T-cell (primary cell): Measurements from ENCODE around the gene CXCL6. TPM values are rescaled to one million over a fixed set of nuclear protein-coding genes. Genes with fewer than 3 reads are reported as not detected.

Experiments used
- ATAC-seq, 4 experiments: fragments of 200-7000 bp in 3 of 4; fragments of 150-1000 bp in 1 of 4; cut with Tn5 transposase; replicated peaks in 1 of 4; 1 replicate in 3 of 4; 2 replicates in 1 of 4; pipeline ENCODE4 v1.10.0; 2021; ENCODE audit warnings: moderate library complexity in 3 of 4, mild to moderate bottlenecking in 2 of 4, moderate number of reproducible peaks in 1 of 4
- CTCF ChIA-PET, 2 donors: fragments of 300-600 bp; sonication (Branson Sonifier 250); formaldehyde crosslinking; loops; one replicate each; lab custom pipeline; 2022; ENCODE audit warnings: antibody characterized with exemption in 2 of 2; lab: Charles Lee
- POLR2A ChIA-PET, 2 donors: fragments of 300-600 bp; sonication (Branson Sonifier 250); formaldehyde crosslinking; loops; one replicate each; lab custom pipeline; 2022; ENCODE audit warnings: antibody characterized with exemption in 2 of 2; lab: Charles Lee
- DNase-seq, 35 experiments: peaks; one replicate each; pipeline versions ENCODE4 v3.0.0 to v3.0.0-alpha.2; 2013 to 2023
- H3K27ac ChIP-seq: one replicate; pipeline ENCODE4 v1.5.1; 2013; ENCODE audit warnings: low read length
- H3K27me3 ChIP-seq, 2 experiments: replicated peaks in 1 of 2; 1 replicate in 1 of 2; 2 replicates in 1 of 2; pipeline versions ENCODE4 v1.6.1 to v1.7.0; 2013; ENCODE audit warnings: low read length in 1 of 2, mixed read lengths in 1 of 2; ENCODE audit not compliant: control insufficient read depth in 2 of 2, insufficient read depth in 2 of 2; ENCODE audit errors: extremely low read depth in 1 of 2
- H3K36me3 ChIP-seq, 2 donors: 1 replicate in 1 of 2; 2 replicates in 1 of 2; pipeline versions ENCODE4 v1.6.1 to v1.7.0; 2013; ENCODE audit warnings: low read length in 1 of 2; ENCODE audit not compliant: control insufficient read depth in 2 of 2, insufficient read depth in 1 of 2; ENCODE audit errors: extremely low read depth in 1 of 2
- H3K4me1 ChIP-seq, 2 experiments: 1 replicate in 1 of 2; 2 replicates in 1 of 2; pipeline versions ENCODE4 v1.6.1 to v1.7.0; 2013; ENCODE audit warnings: low read length in 2 of 2, mixed read lengths in 1 of 2; ENCODE audit not compliant: insufficient read depth in 2 of 2, control insufficient read depth in 1 of 2; ENCODE audit errors: extremely low read depth in 1 of 2
- H3K4me3 ChIP-seq, 2 donors: 1 replicate in 1 of 2; 2 replicates in 1 of 2; pipeline versions ENCODE4 v1.5.1 to v1.7.0; 2013; ENCODE audit warnings: mild to moderate bottlenecking in 2 of 2, low read length in 1 of 2, moderate library complexity in 1 of 2; ENCODE audit not compliant: control insufficient read depth in 1 of 2; ENCODE audit errors: extremely low read depth in 1 of 2
- H3K9me3 ChIP-seq: 2 replicates; pipeline ENCODE4 v1.7.0; 2013
- H3K27ac Mint-ChIP-seq, 2 donors: one replicate each; pipeline ENCODE4 v1.8.0; 2020 to 2021; ENCODE audit warnings: mild to moderate bottlenecking in 2 of 2, mixed read lengths in 2 of 2
- H3K27me3 Mint-ChIP-seq, 2 donors: one replicate each; pipeline ENCODE4 v1.8.0; 2021 to 2022; ENCODE audit warnings: mixed read lengths in 2 of 2
- H3K36me3 Mint-ChIP-seq: one replicate; pipeline ENCODE4 v1.8.0; 2021; ENCODE audit warnings: mixed read lengths
- H3K4me1 Mint-ChIP-seq, 3 donors: one replicate each; pipeline ENCODE4 v1.8.0; 2020 to 2022; ENCODE audit warnings: mixed read lengths in 3 of 3, mild to moderate bottlenecking in 1 of 3
- H3K4me3 Mint-ChIP-seq, 3 donors: one replicate each; pipeline ENCODE4 v1.8.0; 2020 to 2022; ENCODE audit warnings: mild to moderate bottlenecking in 3 of 3, mixed read lengths in 3 of 3, moderate library complexity in 3 of 3
- H3K9me3 Mint-ChIP-seq, 3 donors: one replicate each; pipeline ENCODE4 v1.8.0; 2020 to 2022; ENCODE audit warnings: mixed read lengths in 3 of 3
- WGBS: methylation state at CpG from one replicate; pipeline ENCODE4 v1.1.5; 2013; ENCODE audit warnings: missing lambda C conversion rate; ENCODE audit not compliant: insufficient coverage; 5-methylcytosine and 5-hydroxymethylcytosine counted together
- total RNA-seq, 35 experiments: library from RNA in 6 of 35; stranded (reverse) in 6 of 35; fragments of 120-200 nt in 1 of 35; gene quantifications; one replicate each; pipeline versions ENCODE4 v1.2.1 to v1.2.4 and lab custom pipeline; 2013 to 2026

Gene CXCL6
- total RNA-seq, 5 donors from 2014 or later (not counting 1 experiment from before 2014, with no cell fraction given) = not detected

DNA sequence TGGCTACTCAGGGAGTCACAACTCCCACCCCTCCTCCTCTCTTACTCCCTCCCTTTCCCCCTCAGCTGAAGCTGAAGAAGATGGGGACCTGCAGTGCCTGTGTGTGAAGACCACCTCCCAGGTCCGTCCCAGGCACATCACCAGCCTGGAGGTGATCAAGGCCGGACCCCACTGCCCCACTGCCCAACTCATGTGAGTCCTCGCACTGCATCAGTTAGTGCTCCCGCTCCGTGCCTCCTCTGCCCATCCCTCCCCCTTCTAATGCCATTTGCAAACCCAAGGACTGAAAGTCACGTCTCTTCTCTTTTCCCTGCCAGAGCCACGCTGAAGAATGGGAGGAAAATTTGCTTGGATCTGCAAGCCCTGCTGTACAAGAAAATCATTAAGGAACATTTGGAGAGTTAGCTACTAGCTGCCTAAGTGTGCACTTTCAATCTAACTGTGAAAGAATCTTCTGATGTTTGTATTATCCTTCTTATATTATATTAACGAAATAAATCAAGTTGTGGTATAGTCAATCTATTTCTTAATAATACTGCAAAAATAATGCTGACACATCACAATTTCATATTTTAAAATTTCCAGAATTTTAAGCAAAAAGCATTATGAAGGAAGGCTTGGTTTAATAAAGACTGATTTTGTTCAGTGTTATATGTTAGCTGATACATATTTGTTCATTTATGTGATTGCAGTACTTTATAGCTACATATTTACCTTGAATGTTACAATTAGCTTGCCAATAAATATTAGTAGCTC, 17.4 kb downstream of the CXCL6 start:
- Histone ChIP-seq H3K4me1 (no peaks in the 10 kb centered on the region), H3K9me3 (no peaks in the 10 kb centered on the region), H3K27ac (no peak overlapping the region), H3K36me3 (no peaks in the 10 kb centered on the region), H3K27me3 (peaks cover 0 to 4% of the 10 kb centered on the region in 2 experiments), H3K4me3 (no peak overlapping the region)
- ChIA-PET CTCF (no interaction called here), POLR2A (interaction anchor here in 1 of 2 donors (0.5 kb wide), 1 partner anchor 877 kb away, joined by 3 read pairs; no protein-coding TSS in a partner anchor)
- Mint-ChIP-seq H3K9me3 (no peaks in the 10 kb centered on the region), H3K36me3 (no peaks in the 10 kb centered on the region), H3K4me3 (no peak overlapping the region), H3K4me1 (no peaks in the 10 kb centered on the region), H3K27ac (no peak overlapping the region), H3K27me3 (peaks cover 2 to 3% of the 10 kb centered on the region in 2 donors)
- ATAC-seq (no peak), DNase-seq (no peak)
- WGBS = 33% methylated on average over 1 of the region's 8 CpGs

DNA sequence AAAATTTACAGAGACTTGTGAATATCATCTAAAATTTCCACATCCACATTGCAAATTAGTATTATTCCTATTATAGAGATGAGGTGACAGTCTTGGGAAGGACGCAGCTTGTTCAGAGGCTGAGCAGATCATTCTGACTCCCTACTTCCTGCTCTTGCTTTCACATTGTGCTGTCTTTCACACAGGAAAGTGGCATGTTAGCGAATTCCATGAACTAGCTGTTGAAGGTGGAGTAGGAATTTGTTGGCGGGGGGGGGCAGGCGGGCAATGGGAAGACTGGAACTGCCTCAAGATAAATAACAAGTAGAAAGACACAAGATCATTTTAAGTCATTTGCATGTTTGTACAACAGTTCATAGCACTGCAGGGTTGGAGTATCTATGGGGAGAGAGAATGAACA, 18.9 kb downstream of the CXCL6 start:
- H3K4me1 ChIP-seq = no peaks in the 10 kb centered on the region
- Mint-ChIP-seq H3K9me3 (no peaks in the 10 kb centered on the region), H3K27me3 (peaks cover 2 to 3% of the 10 kb centered on the region in 2 donors), H3K4me1 (no peaks in the 10 kb centered on the region), H3K36me3 (no peaks in the 10 kb centered on the region), H3K4me3 (no peak overlapping the region), H3K27ac (no peak overlapping the region)
- CTCF ChIA-PET = interaction anchor here in 1 of 2 donors (0.6 kb wide), 1 partner anchor 55 kb away, joined by 3 read pairs; no protein-coding TSS in a partner anchor
- DNase-seq = no peak
- no peak overlapping the region for H3K27ac ChIP-seq
- ATAC-seq = no peak
- WGBS = no CpG with 5 or more reads among the region's 4 CpGs
- POLR2A ChIA-PET = no interaction called here
- peaks cover 0 to 4% of the 10 kb centered on the region in 2 experiments for H3K27me3 ChIP-seq
- no peaks in the 10 kb centered on the region for H3K36me3 ChIP-seq
- H3K9me3 ChIP-seq = no peaks in the 10 kb centered on the region
- no peak overlapping the region for H3K4me3 ChIP-seq

DNA sequence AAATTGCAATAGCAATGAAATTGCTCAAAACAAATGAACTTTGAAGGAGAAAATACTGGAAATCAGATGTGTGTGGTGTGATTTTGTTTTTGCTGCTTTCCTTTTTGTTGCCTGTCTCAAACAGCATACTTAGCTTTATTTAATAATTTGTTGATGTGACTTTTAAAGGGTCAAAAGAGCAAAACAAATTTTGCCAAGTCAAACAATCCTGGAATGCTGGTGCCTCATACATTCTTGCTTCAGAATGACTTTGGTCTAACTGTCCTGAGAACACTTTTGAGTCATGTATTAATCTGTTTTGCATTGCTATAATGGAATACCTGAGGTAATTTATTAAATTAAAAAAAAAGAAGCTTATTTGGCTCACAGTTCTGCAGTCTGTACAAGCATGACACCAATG, 20.0 kb downstream of the CXCL6 start:
- peaks cover 2 to 3% of the 10 kb centered on the region in 2 donors for H3K27me3 Mint-ChIP-seq

DNA sequence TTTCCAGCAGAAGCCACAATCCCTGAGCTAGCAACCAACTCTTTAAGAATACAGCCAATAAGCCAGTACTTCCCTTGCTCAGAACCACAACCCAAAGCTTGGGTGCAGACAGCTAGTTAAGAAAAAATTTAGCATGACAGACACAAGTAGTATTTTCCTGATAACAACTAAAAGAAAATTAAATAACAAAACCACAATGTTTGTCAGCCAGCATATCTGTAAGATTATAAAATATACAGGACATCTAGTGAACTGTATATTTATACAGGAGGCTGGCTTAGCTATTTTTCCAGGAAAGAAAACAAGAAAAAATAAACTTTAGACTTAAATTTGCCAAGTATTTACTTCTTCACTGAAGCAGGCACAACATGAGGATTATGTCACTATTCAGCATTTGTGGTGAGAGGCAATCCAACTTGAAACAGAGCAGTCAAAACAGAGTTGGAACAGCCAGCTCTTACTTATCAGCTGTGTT, 23.2 kb downstream of the CXCL6 start:
- Mint-ChIP-seq H3K9me3 (peaks cover 0 to 4% (median 0%) of the 10 kb centered on the region in 3 donors), H3K27me3 (peaks cover 0 to 3% of the 10 kb centered on the region in 2 donors), H3K36me3 (no peaks in the 10 kb centered on the region), H3K4me1 (no peaks in the 10 kb centered on the region), H3K27ac (no peak overlapping the region), H3K4me3 (no peak overlapping the region)
- CTCF ChIA-PET = no interaction called here
- Histone ChIP-seq H3K4me1 (no peaks in the 10 kb centered on the region), H3K36me3 (no peaks in the 10 kb centered on the region), H3K27ac (no peak overlapping the region), H3K27me3 (no peaks in the 10 kb centered on the region), H3K9me3 (no peaks in the 10 kb centered on the region), H3K4me3 (no peak overlapping the region)
- POLR2A ChIA-PET = no interaction called here
- DNase-seq = no peak
- no peak for ATAC-seq

More for the DNA sequence above, 20.0 kb downstream of the CXCL6 start:
- Mint-ChIP-seq H3K27ac (no peak overlapping the region), H3K9me3 (no peaks in the 10 kb centered on the region), H3K4me1 (no peaks in the 10 kb centered on the region), H3K4me3 (no peak overlapping the region), H3K36me3 (no peaks in the 10 kb centered on the region)
- no peak for DNase-seq
- H3K9me3 ChIP-seq = no peaks in the 10 kb centered on the region
- no peak for ATAC-seq
- H3K27ac ChIP-seq = no peak overlapping the region
- H3K4me3 ChIP-seq = no peak overlapping the region
- H3K27me3 ChIP-seq = peaks cover 0 to 4% of the 10 kb centered on the region in 2 experiments
- ChIA-PET CTCF (no interaction called here), POLR2A (no interaction called here)
- H3K36me3 ChIP-seq = no peaks in the 10 kb centered on the region
- H3K4me1 ChIP-seq = no peaks in the 10 kb centered on the region

DNA sequence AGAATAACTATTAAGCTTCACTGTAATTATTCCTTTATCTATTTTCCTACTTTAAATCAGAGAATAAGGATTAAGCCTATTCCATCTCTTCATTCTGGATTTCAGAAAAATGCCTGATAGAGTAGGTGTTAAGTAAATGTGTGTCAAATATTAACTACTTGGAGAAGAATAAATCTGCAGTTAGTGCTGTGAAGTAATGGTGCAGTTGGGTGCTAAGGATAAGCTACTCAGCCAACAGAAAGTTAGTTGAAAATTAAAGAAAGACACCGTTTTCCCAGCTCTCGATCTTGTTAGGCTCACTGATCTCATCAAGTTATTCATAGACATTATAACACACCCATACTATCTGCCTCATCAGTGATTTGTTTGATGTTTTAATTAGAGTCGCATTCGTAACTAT, 23.7 kb downstream of the CXCL6 start:
- Histone ChIP-seq H3K27ac (no peak overlapping the region), H3K4me3 (no peak overlapping the region), H3K36me3 (no peaks in the 10 kb centered on the region), H3K27me3 (no peaks in the 10 kb centered on the region), H3K4me1 (no peaks in the 10 kb centered on the region), H3K9me3 (no peaks in the 10 kb centered on the region)
- no peak overlapping the region for H3K4me3 Mint-ChIP-seq
- H3K36me3 Mint-ChIP-seq = no peaks in the 10 kb centered on the region
- DNase-seq (no peak), ATAC-seq (no peak)
- peaks cover 0 to 3% of the 10 kb centered on the region in 2 donors for H3K27me3 Mint-ChIP-seq
- H3K4me1 Mint-ChIP-seq = no peaks in the 10 kb centered on the region
- WGBS = no CpG with 5 or more reads among the region's 4 CpGs
- CTCF ChIA-PET = no interaction called here
- H3K9me3 Mint-ChIP-seq = peaks cover 0 to 4% (median 0%) of the 10 kb centered on the region in 3 donors
- H3K27ac Mint-ChIP-seq = no peak overlapping the region
- POLR2A ChIA-PET = no interaction called here

DNA sequence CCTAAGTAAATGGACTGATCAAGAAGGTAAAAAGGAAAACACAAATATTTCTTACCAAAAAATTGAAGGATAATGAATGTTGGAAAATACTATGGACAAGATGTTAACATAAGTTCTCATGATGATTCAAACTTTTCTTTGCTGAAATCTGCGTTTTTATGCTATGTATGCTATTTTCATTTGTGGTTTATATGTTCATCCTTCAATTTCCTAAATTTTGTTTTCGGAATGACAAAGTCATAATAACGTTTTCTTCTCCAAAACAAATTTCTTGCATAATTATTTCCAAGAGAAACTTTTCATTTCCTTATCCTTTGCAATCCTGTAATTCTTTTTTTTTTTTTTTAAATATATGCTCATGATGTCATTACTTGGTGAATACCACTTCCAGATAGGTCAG, 24.4 kb downstream of the CXCL6 start:
- Histone ChIP-seq H3K27me3 (no peaks in the 10 kb centered on the region), H3K9me3 (no peaks in the 10 kb centered on the region), H3K4me3 (no peak overlapping the region), H3K4me1 (no peaks in the 10 kb centered on the region), H3K36me3 (no peaks in the 10 kb centered on the region), H3K27ac (no peak overlapping the region)
- H3K27ac Mint-ChIP-seq = no peak overlapping the region
- peaks cover 0 to 3% of the 10 kb centered on the region in 2 donors for H3K27me3 Mint-ChIP-seq
- ChIA-PET CTCF (no interaction called here), POLR2A (interaction anchor here in 1 of 2 donors (0.7 kb wide), 1 partner anchor 545 kb away, joined by 3 read pairs; no protein-coding TSS in a partner anchor)
- H3K4me3 Mint-ChIP-seq = no peak overlapping the region
- peaks cover 0 to 4% (median 0%) of the 10 kb centered on the region in 3 donors for H3K9me3 Mint-ChIP-seq
- WGBS = no CpG with 5 or more reads among the region's 3 CpGs
- no peaks in the 10 kb centered on the region for H3K36me3 Mint-ChIP-seq
- H3K4me1 Mint-ChIP-seq = no peaks in the 10 kb centered on the region
- DNase-seq (no peak), ATAC-seq (no peak)
